SK-N-SH (cell line): ENCODE results near the gene ADCY10.

Source experiments
- EP300 ChIP-seq, 2 experiments: IDR thresholded peaks; 2 replicates each; pipeline versions ENCODE4 v1.4.0 to v1.6.1; 2012; ENCODE audit warnings: borderline replicate concordance in 1 of 2, low read depth in 1 of 2, low read length in 1 of 2
- MXI1 ChIP-seq: IDR thresholded peaks from 2 replicates; pipeline ENCODE4 v1.6.1; 2012; ENCODE audit warnings: mild to moderate bottlenecking, low read depth, low read length, improper control_type of control experiment
- TF ChIP-seq, protein P1 (sequence below): fragments of 200-600 bp; sonication (generic); IDR thresholded peaks from 2 replicates; pipeline ENCODE4 v1.6.1; 2017; ENCODE audit warnings: antibody characterized with exemption, mild to moderate bottlenecking, moderate library complexity

DNA sequence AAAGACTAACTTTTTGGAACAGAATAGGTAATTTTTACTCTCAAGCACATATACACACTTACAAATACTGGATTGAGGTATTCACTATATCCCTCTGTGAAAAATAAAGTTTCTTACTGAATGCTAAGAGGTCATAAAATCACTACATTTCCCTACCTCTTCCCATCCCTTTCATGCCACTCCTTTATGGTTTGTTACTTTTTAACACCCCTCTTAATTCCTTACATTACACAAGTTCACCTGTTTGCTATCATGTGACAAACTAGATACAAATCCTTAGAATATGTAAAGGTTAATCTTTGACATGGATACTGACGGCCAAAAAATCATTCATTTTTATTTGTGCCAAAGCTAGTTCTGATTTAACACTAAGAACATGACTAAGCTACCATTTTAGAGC lies 15.8 kb upstream of the ADCY10 start:
- TF ChIP-seq EP300 (IDR thresholded peaks at IDR 0.05; ENCODE audit: borderline replicate concordance in 1 of 2, low read depth in 1 of 2, low read length in 1 of 2) (no peak), MXI1 (no peak)
- TF ChIP-seq, protein P1, sequence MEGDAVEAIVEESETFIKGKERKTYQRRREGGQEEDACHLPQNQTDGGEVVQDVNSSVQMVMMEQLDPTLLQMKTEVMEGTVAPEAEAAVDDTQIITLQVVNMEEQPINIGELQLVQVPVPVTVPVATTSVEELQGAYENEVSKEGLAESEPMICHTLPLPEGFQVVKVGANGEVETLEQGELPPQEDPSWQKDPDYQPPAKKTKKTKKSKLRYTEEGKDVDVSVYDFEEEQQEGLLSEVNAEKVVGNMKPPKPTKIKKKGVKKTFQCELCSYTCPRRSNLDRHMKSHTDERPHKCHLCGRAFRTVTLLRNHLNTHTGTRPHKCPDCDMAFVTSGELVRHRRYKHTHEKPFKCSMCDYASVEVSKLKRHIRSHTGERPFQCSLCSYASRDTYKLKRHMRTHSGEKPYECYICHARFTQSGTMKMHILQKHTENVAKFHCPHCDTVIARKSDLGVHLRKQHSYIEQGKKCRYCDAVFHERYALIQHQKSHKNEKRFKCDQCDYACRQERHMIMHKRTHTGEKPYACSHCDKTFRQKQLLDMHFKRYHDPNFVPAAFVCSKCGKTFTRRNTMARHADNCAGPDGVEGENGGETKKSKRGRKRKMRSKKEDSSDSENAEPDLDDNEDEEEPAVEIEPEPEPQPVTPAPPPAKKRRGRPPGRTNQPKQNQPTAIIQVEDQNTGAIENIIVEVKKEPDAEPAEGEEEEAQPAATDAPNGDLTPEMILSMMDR: no peak
